Measurements from ENCODE around the gene RUVBL2.
"Not testable (repeated sequence)": the region's sequence is repeated elsewhere in the genome, so short reads cannot be mapped to it uniquely, and the experiment has no call there.

The RUVBL2 gene

DNA sequence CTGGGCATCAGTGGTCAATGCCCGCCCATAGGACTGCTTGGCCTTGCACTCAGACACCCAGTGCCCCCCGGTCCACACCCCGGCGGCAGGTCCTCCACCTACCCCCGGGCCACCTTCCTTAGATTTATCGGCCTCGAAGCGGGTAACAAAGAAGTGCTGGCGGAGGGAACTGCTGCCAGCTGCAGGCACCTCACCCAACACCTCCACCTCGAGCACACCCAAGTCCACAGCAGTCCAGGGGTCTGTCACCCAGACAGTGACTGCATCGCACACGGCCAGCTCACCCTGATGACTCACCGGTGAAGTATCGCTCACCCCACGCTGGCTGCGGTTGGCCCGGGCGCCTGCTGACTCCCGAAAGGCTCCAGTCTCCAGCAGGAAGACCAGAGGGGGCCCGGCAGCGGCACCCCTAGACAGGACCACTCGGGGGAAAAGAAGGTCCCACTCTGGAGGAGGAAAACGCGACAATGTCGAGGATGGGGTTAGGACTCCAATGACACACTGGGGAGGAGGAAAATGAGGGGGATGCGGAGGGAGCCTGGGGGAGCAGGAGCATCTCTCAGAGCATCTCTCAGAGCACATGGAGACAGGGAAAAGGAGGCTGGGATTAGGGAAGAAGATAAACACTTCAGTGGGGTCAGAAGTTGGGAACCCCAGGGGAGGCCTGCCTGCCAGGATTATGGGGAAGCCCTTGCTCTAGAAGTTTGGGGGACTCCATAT, 45.0 kb downstream of the RUVBL2 start:
- H3K27ac ChIP-seq (ENCODE audit: extremely low read depth, low read depth, low read length); H3K4me1 ChIP-seq (ENCODE audit: control insufficient read depth, insufficient read depth, low read length); H3K4me3 ChIP-seq (ENCODE audit: low read depth, low read length); POLR2A ChIA-PET; H3K9me3 ChIP-seq (ENCODE audit: control insufficient read depth, insufficient read depth, low read depth, low read length); H3K36me3 ChIP-seq (ENCODE audit: control insufficient read depth in 2 of 2, insufficient read depth in 1 of 2, low read length in 2 of 2): not testable (repeated sequence)
- TF ChIP-seq GLIS1 (tag by site-specific recombination; IDR thresholded peaks at IDR 0.05), result peak; percentile 74
- TF ChIP-seq, protein P1, sequence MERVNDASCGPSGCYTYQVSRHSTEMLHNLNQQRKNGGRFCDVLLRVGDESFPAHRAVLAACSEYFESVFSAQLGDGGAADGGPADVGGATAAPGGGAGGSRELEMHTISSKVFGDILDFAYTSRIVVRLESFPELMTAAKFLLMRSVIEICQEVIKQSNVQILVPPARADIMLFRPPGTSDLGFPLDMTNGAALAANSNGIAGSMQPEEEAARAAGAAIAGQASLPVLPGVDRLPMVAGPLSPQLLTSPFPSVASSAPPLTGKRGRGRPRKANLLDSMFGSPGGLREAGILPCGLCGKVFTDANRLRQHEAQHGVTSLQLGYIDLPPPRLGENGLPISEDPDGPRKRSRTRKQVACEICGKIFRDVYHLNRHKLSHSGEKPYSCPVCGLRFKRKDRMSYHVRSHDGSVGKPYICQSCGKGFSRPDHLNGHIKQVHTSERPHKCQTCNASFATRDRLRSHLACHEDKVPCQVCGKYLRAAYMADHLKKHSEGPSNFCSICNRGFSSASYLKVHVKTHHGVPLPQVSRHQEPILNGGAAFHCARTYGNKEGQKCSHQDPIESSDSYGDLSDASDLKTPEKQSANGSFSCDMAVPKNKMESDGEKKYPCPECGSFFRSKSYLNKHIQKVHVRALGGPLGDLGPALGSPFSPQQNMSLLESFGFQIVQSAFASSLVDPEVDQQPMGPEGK (tag by site-specific recombination; IDR thresholded peaks at IDR 0.05), result 0 out of 2 replicates have a peak, but pooled peaks have one; percentile 17
- CTCF ChIA-PET, result interaction anchor here (1.0 to 1.2 kb wide), 2 partner anchors 17 to 39 kb away, joined by 3 read pairs; no protein-coding TSS in a partner anchor

DNA sequence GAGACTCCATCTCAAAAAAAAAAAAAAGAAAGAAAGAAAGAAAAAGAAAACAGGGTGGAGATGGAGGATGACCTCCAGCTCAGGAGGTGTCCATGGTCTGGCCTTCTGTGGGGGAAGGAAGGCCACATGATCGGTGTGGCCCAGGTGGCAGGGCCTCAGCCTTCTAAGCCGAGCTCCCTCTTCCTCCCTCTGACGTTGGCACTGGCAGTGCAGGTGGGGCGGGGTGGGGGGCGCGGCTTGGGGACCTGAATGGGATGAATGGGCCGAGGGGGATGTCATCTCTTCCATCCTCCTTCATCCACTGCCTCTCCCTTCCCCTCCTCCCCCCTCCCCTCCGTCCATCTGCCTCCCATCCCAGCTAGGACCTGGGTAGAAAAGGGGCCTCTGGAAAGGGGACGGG, 46.0 kb downstream of the RUVBL2 start:
- ChIA-PET CTCF (interaction anchor here (0.7 to 0.9 kb wide), 2 partner anchors 40 to 46 kb away, joined by 3 to 6 read pairs; partner anchors contain the start of genes GYS1 and RUVBL2), POLR2A (interaction anchor here (0.6 kb wide), 1 partner anchor 421 kb away, joined by 3 read pairs; the partner anchor contains the start of gene RPL18)
- not testable (repeated sequence) for H3K9me3 ChIP-seq (ENCODE audit: control insufficient read depth, insufficient read depth, low read depth, low read length); H3K36me3 ChIP-seq (ENCODE audit: control insufficient read depth in 2 of 2, insufficient read depth in 1 of 2, low read length in 2 of 2); H3K27ac ChIP-seq (ENCODE audit: extremely low read depth, low read depth, low read length); H3K4me3 ChIP-seq (ENCODE audit: low read depth, low read length); H3K4me1 ChIP-seq (ENCODE audit: control insufficient read depth, insufficient read depth, low read length)

DNA sequence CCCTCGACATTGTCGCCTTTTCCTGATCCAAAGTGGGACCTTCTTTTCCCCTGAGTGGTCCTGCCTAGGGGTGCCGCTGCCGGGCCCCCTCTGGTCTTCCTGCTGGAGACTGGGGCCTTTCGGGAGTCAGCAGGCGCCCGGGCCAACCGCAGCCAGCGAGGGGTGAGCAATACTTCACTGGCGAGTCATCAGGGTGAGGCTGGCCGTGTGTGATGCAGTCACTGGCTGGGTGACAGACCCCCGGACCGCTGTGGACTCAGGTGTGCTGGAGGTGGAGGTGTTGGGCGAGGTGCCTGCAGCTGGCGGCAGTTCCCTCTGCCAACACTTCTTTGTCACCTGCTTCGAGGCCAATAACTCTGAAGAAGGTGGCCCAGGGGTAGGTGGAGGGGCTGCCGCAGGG, 48.5 kb downstream of the RUVBL2 start:
- no peaks in the 10 kb centered on the region for H3K9me3 ChIP-seq (ENCODE audit: control insufficient read depth, insufficient read depth, low read depth, low read length)
- H3K36me3 ChIP-seq (ENCODE audit: control insufficient read depth in 2 of 2, insufficient read depth in 1 of 2, low read length in 2 of 2), result no peaks in the 10 kb centered on the region
- ChIA-PET POLR2A (no interaction called here), CTCF (interaction anchor here (0.6 to 1.0 kb wide), 2 partner anchors 42 to 156 kb away, joined by 5 read pairs; no protein-coding TSS in a partner anchor)
- no peaks in the 10 kb centered on the region for H3K4me1 ChIP-seq (ENCODE audit: control insufficient read depth, insufficient read depth, low read length)
- TF ChIP-seq ZNF560 (tag by site-specific recombination; IDR thresholded peaks at IDR 0.05; ENCODE audit: borderline replicate concordance) (no peak), FEZF1 (tag by site-specific recombination; IDR thresholded peaks at IDR 0.05) (no peak), GLIS1 (tag by site-specific recombination; IDR thresholded peaks at IDR 0.05) (peak; percentile 52), ZNF596 (tag by site-specific recombination; IDR thresholded peaks at IDR 0.05) (no peak), GFI1B (tag by site-specific recombination; IDR thresholded peaks at IDR 0.05) (no peak), ZNF548 (tag by site-specific recombination; IDR thresholded peaks at IDR 0.05) (no peak), ZNF121 (tag by site-specific recombination; IDR thresholded peaks at IDR 0.05) (no peak), ZNF175 (tag by site-specific recombination; IDR thresholded peaks at IDR 0.05) (no peak), ZNF211 (tag by site-specific recombination; IDR thresholded peaks at IDR 0.05; ENCODE audit: low read depth) (no peak), WT1 (tag by site-specific recombination; IDR thresholded peaks at IDR 0.05) (no peak), GLI4 (tag by site-specific recombination; IDR thresholded peaks at IDR 0.05) (no peak), ZIC2 (tag by site-specific recombination; IDR thresholded peaks at IDR 0.05) (0 out of 2 replicates have a peak, but pooled peaks have one; percentile 19)
- TF ChIP-seq, protein P2, sequence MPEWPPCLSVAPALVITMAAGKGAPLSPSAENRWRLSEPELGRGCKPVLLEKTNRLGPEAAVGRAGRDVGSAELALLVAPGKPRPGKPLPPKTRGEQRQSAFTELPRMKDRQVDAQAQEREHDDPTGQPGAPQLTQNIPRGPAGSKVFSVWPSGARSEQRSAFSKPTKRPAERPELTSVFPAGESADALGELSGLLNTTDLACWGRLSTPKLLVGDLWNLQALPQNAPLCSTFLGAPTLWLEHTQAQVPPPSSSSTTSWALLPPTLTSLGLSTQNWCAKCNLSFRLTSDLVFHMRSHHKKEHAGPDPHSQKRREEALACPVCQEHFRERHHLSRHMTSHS (tag by site-specific recombination; IDR thresholded peaks at IDR 0.05), result no peak
- no peak overlapping the region for H3K27ac ChIP-seq (ENCODE audit: extremely low read depth, low read depth, low read length)
- no peak overlapping the region for H3K4me3 ChIP-seq (ENCODE audit: low read depth, low read length)

DNA sequence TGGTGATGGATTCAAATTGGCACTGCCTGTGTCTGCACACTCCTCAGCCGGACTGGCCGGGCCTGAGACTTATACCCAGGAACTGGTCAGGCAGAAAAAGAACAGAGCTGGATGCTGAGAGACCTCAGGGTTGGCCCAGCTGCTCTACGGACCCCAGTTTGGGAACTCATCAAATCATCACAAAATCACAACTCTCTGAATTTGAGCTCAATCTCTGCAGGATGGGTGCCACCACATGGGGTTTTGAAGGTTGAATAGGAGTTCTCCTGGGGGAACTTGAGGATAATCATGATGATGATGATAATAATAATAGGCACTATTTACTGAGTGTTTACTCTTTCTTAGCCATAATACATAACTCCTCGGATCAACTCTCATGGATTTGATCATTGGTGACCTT, 49.0 kb downstream of the RUVBL2 start:
- H3K36me3 ChIP-seq (ENCODE audit: control insufficient read depth in 2 of 2, insufficient read depth in 1 of 2, low read length in 2 of 2); POLR2A ChIA-PET; H3K4me3 ChIP-seq (ENCODE audit: low read depth, low read length); CTCF ChIA-PET; H3K4me1 ChIP-seq (ENCODE audit: control insufficient read depth, insufficient read depth, low read length); H3K9me3 ChIP-seq (ENCODE audit: control insufficient read depth, insufficient read depth, low read depth, low read length); H3K27ac ChIP-seq (ENCODE audit: extremely low read depth, low read depth, low read length): not testable (repeated sequence)
- peak; percentile 54; the same call in 1 of the 2 replicates for TF ChIP-seq ZFP3 (tag by site-specific recombination; IDR thresholded peaks at IDR 0.05; ENCODE audit: low read depth)

DNA sequence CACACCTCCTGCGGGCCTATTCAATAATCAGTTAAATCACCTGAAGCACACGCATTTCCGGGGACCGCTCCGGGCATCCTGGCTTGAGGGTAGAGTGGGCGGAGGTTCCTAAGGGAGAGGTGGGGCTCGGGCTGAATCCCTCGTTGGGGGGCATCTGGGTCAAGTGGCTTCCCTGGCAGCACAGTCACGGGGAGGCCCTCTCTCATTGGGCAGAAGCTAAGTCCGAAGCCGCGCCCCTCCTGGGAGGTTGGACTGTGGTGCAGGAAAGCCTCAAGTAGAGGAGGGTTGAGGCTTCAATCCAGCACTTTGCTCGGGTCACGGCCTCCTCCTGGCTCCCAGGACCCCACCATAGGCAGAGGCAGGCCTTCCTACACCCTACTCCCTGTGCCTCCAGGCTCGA, 49.9 kb downstream of the RUVBL2 start, which contains the start of gene CGB5:
Gene CGB5 (plus strand): TSS at position 301 of the 400 bp plus-strand sequence. CDS start 362 bp downstream, outside the sequence.
- H3K4me3 ChIP-seq (ENCODE audit: low read depth, low read length); POLR2A ChIA-PET; H3K27ac ChIP-seq (ENCODE audit: extremely low read depth, low read depth, low read length); H3K9me3 ChIP-seq (ENCODE audit: control insufficient read depth, insufficient read depth, low read depth, low read length); H3K36me3 ChIP-seq (ENCODE audit: control insufficient read depth in 2 of 2, insufficient read depth in 1 of 2, low read length in 2 of 2); CTCF ChIA-PET; H3K4me1 ChIP-seq (ENCODE audit: control insufficient read depth, insufficient read depth, low read length): not testable (repeated sequence)

DNA sequence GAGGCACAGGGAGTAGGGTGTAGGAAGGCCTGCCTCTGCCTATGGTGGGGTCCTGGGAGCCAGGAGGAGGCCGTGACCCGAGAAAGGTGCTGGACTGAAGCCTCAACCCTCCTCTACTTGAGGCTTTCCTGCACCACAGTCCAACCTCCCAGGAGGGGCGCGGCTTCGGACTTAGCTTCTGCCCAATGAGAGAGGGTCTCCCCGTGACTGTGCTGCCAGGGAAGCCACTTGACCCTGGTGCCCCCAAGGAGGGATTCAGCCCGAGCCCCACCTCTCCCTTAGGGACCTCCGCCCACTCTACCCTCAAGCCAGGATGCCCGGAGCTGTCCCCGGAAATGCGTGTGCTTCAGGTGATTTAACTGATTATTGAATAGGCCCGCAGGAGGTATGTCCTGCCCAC, 55.3 kb downstream of the RUVBL2 start, which contains the start of gene CGB8:
Gene CGB8 (minus strand): TSS at position 101 of the 400 bp plus-strand sequence. CDS start 372 bp downstream, outside the sequence.
- POLR2A ChIA-PET, result interaction anchor here (0.6 kb wide), 1 partner anchor 48 kb away, joined by 4 read pairs; no protein-coding TSS in a partner anchor
- H3K4me1 ChIP-seq (ENCODE audit: control insufficient read depth, insufficient read depth, low read length); H3K27ac ChIP-seq (ENCODE audit: extremely low read depth, low read depth, low read length); CTCF ChIA-PET; H3K9me3 ChIP-seq (ENCODE audit: control insufficient read depth, insufficient read depth, low read depth, low read length); H3K36me3 ChIP-seq (ENCODE audit: control insufficient read depth in 2 of 2, insufficient read depth in 1 of 2, low read length in 2 of 2); H3K4me3 ChIP-seq (ENCODE audit: low read depth, low read length): not testable (repeated sequence)
